ENCODE results near the gene PHGDH.
A peak's percentile ranks its signal among the peaks of the same experiment; 100 is the strongest.
"Not testable (repeated sequence)": the region's sequence is repeated elsewhere in the genome, so short reads cannot be mapped to it uniquely, and the experiment has no call there.

Gene PHGDH

GRCh38 chr1:119711804-119712341, at the start of gene PHGDH:
PHGDH (plus strand) TSS chr1:119711934; CDS start chr1:119712023, 89 bp downstream.
- peak; percentile 6 to 15 for DNase-seq

- DNase-seq = no peak
Measured at GRCh38 chr1:119662034-119662437, 49.7 kb upstream of the PHGDH start.

GRCh38 chr1:119664067-119664466, 47.7 kb upstream of the PHGDH start:
- no peak for DNase-seq

GRCh38 chr1:119667173-119667572, 44.6 kb upstream of the PHGDH start:
- no peak for DNase-seq

GRCh38 chr1:119670898-119671297, 40.8 kb upstream of the PHGDH start:
- DNase-seq = no peak

- DNase-seq = no peak
Measured at GRCh38 chr1:119673171-119673940, 38.4 kb upstream of the PHGDH start.

- DNase-seq = no peak
Measured at GRCh38 chr1:119674111-119674526, 37.6 kb upstream of the PHGDH start.

GRCh38 chr1:119674835-119675289, 36.9 kb upstream of the PHGDH start:
- DNase-seq = peak in 1 of 2 donors; percentile 16

- peak; percentile 47 to 61 for DNase-seq
Measured at GRCh38 chr1:119675349-119676345, 36.1 kb upstream of the PHGDH start.

- no peak for DNase-seq
Measured at GRCh38 chr1:119676571-119677206, 35.0 kb upstream of the PHGDH start.

GRCh38 chr1:119679223-119679622, 32.5 kb upstream of the PHGDH start:
- DNase-seq = no peak

- DNase-seq = no peak
Measured at GRCh38 chr1:119680193-119680592, 31.5 kb upstream of the PHGDH start.

GRCh38 chr1:119680723-119681122, 31.0 kb upstream of the PHGDH start:
- no peak for DNase-seq

GRCh38 chr1:119681560-119681959, 30.2 kb upstream of the PHGDH start:
- no peak for DNase-seq

GRCh38 chr1:119682141-119682540, 29.6 kb upstream of the PHGDH start:
- DNase-seq = no peak

- no peak for DNase-seq
Measured at GRCh38 chr1:119683893-119684292, 27.8 kb upstream of the PHGDH start.

GRCh38 chr1:119686661-119687060, 25.1 kb upstream of the PHGDH start:
- DNase-seq = no peak

- DNase-seq = no peak
Measured at GRCh38 chr1:119687434-119688079, 24.2 kb upstream of the PHGDH start.

- DNase-seq = no peak
Measured at GRCh38 chr1:119688810-119689209, 22.9 kb upstream of the PHGDH start.

GRCh38 chr1:119689511-119689910, 22.2 kb upstream of the PHGDH start:
- DNase-seq = no peak

- not testable (repeated sequence) for DNase-seq
Measured at GRCh38 chr1:119696863-119697262, 14.9 kb upstream of the PHGDH start.

GRCh38 chr1:119697598-119697997, 14.1 kb upstream of the PHGDH start:
- DNase-seq = no peak
